ENCODE measurements around the gene LRP1B.

The LRP1B gene

GRCh38 chr2:141317986-141318385 is 812.8 kb downstream of the LRP1B start:
- DNase-seq (ENCODE audit: low read depth), result no peak
- H3K4me3 ChIP-seq (ENCODE audit: low read depth, low read length), result no peak overlapping the region
- TF ChIP-seq CTCF (IDR thresholded peaks at IDR 0.05; ENCODE audit: low read depth, low read length, missing control alignments), result no peak

GRCh38 chr2:141316606-141317005 is 814.2 kb downstream of the LRP1B start:
- no peak for TF ChIP-seq CTCF (IDR thresholded peaks at IDR 0.05; ENCODE audit: low read depth, low read length, missing control alignments)
- no peak for DNase-seq (ENCODE audit: low read depth)

GRCh38 chr2:141316103-141316502 is 814.7 kb downstream of the LRP1B start:
- TF ChIP-seq CTCF (IDR thresholded peaks at IDR 0.05; ENCODE audit: low read depth, low read length, missing control alignments), result no peak
- H3K4me3 ChIP-seq (ENCODE audit: low read depth, low read length), result no peak overlapping the region
- no peak for DNase-seq (ENCODE audit: low read depth)

More at GRCh38 chr2:141316606-141317005, 814.2 kb downstream of the LRP1B start:
- H3K4me3 ChIP-seq (ENCODE audit: low read depth, low read length), result no peak overlapping the region

GRCh38 chr2:141313972-141314371 is 816.8 kb downstream of the LRP1B start:
- DNase-seq (ENCODE audit: low read depth), result no peak
- no peak for TF ChIP-seq CTCF (IDR thresholded peaks at IDR 0.05; ENCODE audit: low read depth, low read length, missing control alignments)
- H3K4me3 ChIP-seq (ENCODE audit: low read depth, low read length), result no peak overlapping the region

- H3K4me3 ChIP-seq (ENCODE audit: low read depth, low read length), result no peak overlapping the region
- DNase-seq (ENCODE audit: low read depth), result no peak
- TF ChIP-seq CTCF (IDR thresholded peaks at IDR 0.05; ENCODE audit: low read depth, low read length, missing control alignments), result no peak
Observed at GRCh38 chr2:141311430-141311829, 819.4 kb downstream of the LRP1B start.

GRCh38 chr2:141306368-141306767 is 824.4 kb downstream of the LRP1B start:
- DNase-seq (ENCODE audit: low read depth), result no peak
- no peak for TF ChIP-seq CTCF (IDR thresholded peaks at IDR 0.05; ENCODE audit: low read depth, low read length, missing control alignments)
- no peak overlapping the region for H3K4me3 ChIP-seq (ENCODE audit: low read depth, low read length)

GRCh38 chr2:141301551-141301950 is 829.3 kb downstream of the LRP1B start:
- no peak overlapping the region for H3K4me3 ChIP-seq (ENCODE audit: low read depth, low read length)
- DNase-seq (ENCODE audit: low read depth), result no peak
- TF ChIP-seq CTCF (IDR thresholded peaks at IDR 0.05; ENCODE audit: low read depth, low read length, missing control alignments), result no peak

All from GM12864 (cell line).